GM12874 (cell line): ENCODE measurements around the gene ADGRD2.

Experiments
- CTCF ChIP-seq: IDR thresholded peaks from 2 replicates; pipeline ENCODE4 v1.5.1; 2011; ENCODE audit warnings: low read depth, mild to moderate bottlenecking, control low read depth, low read length, moderate library complexity; ENCODE audit not compliant: insufficient read depth

ADGRD2 gene

GRCh38 chr9:124485936-124486335, 35.7 kb downstream of the ADGRD2 start:
- TF ChIP-seq CTCF, result no peak

- TF ChIP-seq CTCF, result no peak
Measured at GRCh38 chr9:124486778-124487259, 36.6 kb downstream of the ADGRD2 start.

GRCh38 chr9:124487260-124488182, 37.3 kb downstream of the ADGRD2 start:
- no peak for TF ChIP-seq CTCF

GRCh38 chr9:124488641-124489210, 38.5 kb downstream of the ADGRD2 start:
- TF ChIP-seq CTCF, result no peak

GRCh38 chr9:124489222-124489621, 39.0 kb downstream of the ADGRD2 start:
- no peak for TF ChIP-seq CTCF

GRCh38 chr9:124490004-124490403, 39.8 kb downstream of the ADGRD2 start:
- TF ChIP-seq CTCF, result no peak
